H9 (cell line): Measurements from ENCODE around the gene PRDM4. TPM values are rescaled to one million over a fixed set of nuclear protein-coding genes. Genes with fewer than 3 reads are reported as not detected.

Source experiments
- DNase-seq: peaks from one replicate; pipeline ENCODE4 v3.0.0-alpha.2; 2017
- H2AFZ ChIP-seq: one replicate; pipeline ENCODE4 v1.6.1; 2013; ENCODE audit warnings: mild to moderate bottlenecking, low read length, control low read depth, moderate library complexity
- H2AK5ac ChIP-seq: 2 replicates; pipeline ENCODE4 v1.6.1; 2013; ENCODE audit warnings: low read length, control low read depth, mixed read lengths; ENCODE audit not compliant: insufficient read length
- H2BK120ac ChIP-seq: one replicate; pipeline ENCODE4 v1.6.1; 2013; ENCODE audit warnings: low read depth, mild to moderate bottlenecking, low read length, control low read depth, inconsistent platforms; ENCODE audit not compliant: poor library complexity, severe bottlenecking
- H2BK12ac ChIP-seq: 2 replicates; pipeline ENCODE4 v1.6.1; 2013; ENCODE audit warnings: low read length, control low read depth, mixed read lengths, low read depth; ENCODE audit not compliant: insufficient read length
- H2BK15ac ChIP-seq: 2 replicates; pipeline ENCODE4 v1.6.1; 2013; ENCODE audit warnings: low read depth, low read length, control low read depth
- H2BK20ac ChIP-seq: one replicate; pipeline ENCODE4 v1.6.1; 2013; ENCODE audit warnings: low read depth, mild to moderate bottlenecking, low read length, control low read depth, inconsistent platforms; ENCODE audit not compliant: poor library complexity, severe bottlenecking
- H2BK5ac ChIP-seq: 2 replicates; pipeline ENCODE4 v1.6.1; 2013; ENCODE audit warnings: low read length, control low read depth, mixed read lengths; ENCODE audit not compliant: insufficient read length
- H3K14ac ChIP-seq: 2 replicates; pipeline ENCODE4 v1.6.1; 2013; ENCODE audit warnings: low read length, control low read depth; ENCODE audit not compliant: insufficient read depth
- H3K18ac ChIP-seq: 2 replicates; pipeline ENCODE4 v1.6.1; 2013; ENCODE audit warnings: low read depth, mild to moderate bottlenecking, mixed read lengths, low read length, control low read depth; ENCODE audit not compliant: insufficient read length
- H3K23ac ChIP-seq: 2 replicates; pipeline ENCODE4 v1.6.1; 2013; ENCODE audit warnings: low read length, control low read depth, mixed read lengths, low read depth; ENCODE audit not compliant: insufficient read length
- H3K23me2 ChIP-seq: 2 replicates; pipeline ENCODE4 v1.6.1; 2013; ENCODE audit warnings: low read depth, mild to moderate bottlenecking, mixed read lengths, low read length, control low read depth; ENCODE audit not compliant: insufficient read length, poor library complexity, severe bottlenecking
- H3K27ac ChIP-seq: 2 replicates; pipeline ENCODE4 v1.5.1; 2013; ENCODE audit warnings: low read length, control low read depth, mixed read lengths, low read depth; ENCODE audit not compliant: insufficient read length
- H3K27me3 ChIP-seq: 2 replicates; pipeline ENCODE4 v1.6.1; 2013; ENCODE audit warnings: low read length, control low read depth, inconsistent platforms; ENCODE audit not compliant: insufficient read depth
- H3K4ac ChIP-seq: 2 replicates; pipeline ENCODE4 v1.6.1; 2013; ENCODE audit warnings: low read depth, mild to moderate bottlenecking, control low read depth, inconsistent platforms, low read length, moderate library complexity
- H3K4me1 ChIP-seq: 2 replicates; pipeline ENCODE4 v1.6.1; 2013; ENCODE audit warnings: low read length, control low read depth, inconsistent platforms; ENCODE audit not compliant: insufficient read depth
- H3K4me2 ChIP-seq: 2 replicates; pipeline ENCODE4 v1.6.1; 2013; ENCODE audit warnings: low read length, control low read depth, mixed read lengths; ENCODE audit not compliant: insufficient read length, insufficient read depth
- H3K56ac ChIP-seq: 2 replicates; pipeline ENCODE4 v1.6.1; 2013; ENCODE audit warnings: low read depth, mild to moderate bottlenecking, mixed read lengths, low read length, control low read depth; ENCODE audit not compliant: insufficient read length
- H3K79me1 ChIP-seq: 2 replicates; pipeline ENCODE4 v1.6.1; 2013; ENCODE audit warnings: low read depth, mild to moderate bottlenecking, moderate library complexity, low read length, control low read depth, inconsistent platforms; ENCODE audit not compliant: insufficient read depth, poor library complexity, severe bottlenecking
- H3K79me2 ChIP-seq: 2 replicates; pipeline ENCODE4 v1.6.1; 2013; ENCODE audit warnings: low read length, control low read depth, inconsistent platforms; ENCODE audit not compliant: insufficient read depth
- H3K9ac ChIP-seq: 2 replicates; pipeline ENCODE4 v1.6.1; 2013; ENCODE audit warnings: low read length, control low read depth, mixed read lengths; ENCODE audit not compliant: insufficient read length; ENCODE audit errors: extremely low read depth
- H3K9me3 ChIP-seq: one replicate; pipeline ENCODE4 v1.6.1; 2013; ENCODE audit warnings: low read depth, low read length, inconsistent platforms; ENCODE audit not compliant: control insufficient read depth
- H3T11ph ChIP-seq: one replicate; pipeline ENCODE4 v1.6.1; 2013; ENCODE audit warnings: mild to moderate bottlenecking, low read length, control low read depth, inconsistent platforms
- H4K20me1 ChIP-seq: one replicate; pipeline ENCODE4 v1.6.1; 2013; ENCODE audit not compliant: control insufficient read depth, insufficient read length, insufficient read depth
- H4K5ac ChIP-seq: 2 replicates; pipeline ENCODE4 v1.6.1; 2013; ENCODE audit warnings: low read depth, mild to moderate bottlenecking, mixed read lengths, low read length, control low read depth; ENCODE audit not compliant: insufficient read length
- H4K8ac ChIP-seq: replicated peaks from 2 replicates; pipeline ENCODE4 v1.6.1; 2013; ENCODE audit warnings: low read length, control low read depth, mixed read lengths, low read depth; ENCODE audit not compliant: insufficient read length
- H4K91ac ChIP-seq: 2 replicates; pipeline ENCODE4 v1.6.1; 2013; ENCODE audit warnings: low read depth, mild to moderate bottlenecking, moderate library complexity, mixed read lengths, low read length, control low read depth; ENCODE audit not compliant: insufficient read length
- H3K27ac Mint-ChIP-seq, 3 experiments: 2 replicates in 2 of 3; 3 replicates in 1 of 3; pipeline ENCODE4 v1.8.0; 2020 to 2021; ENCODE audit warnings: mixed read lengths in 3 of 3, mild to moderate bottlenecking in 1 of 3, moderate library complexity in 1 of 3
- H3K27me3 Mint-ChIP-seq: 2 replicates; pipeline ENCODE4 v1.8.0; 2021; ENCODE audit warnings: low read depth, mild to moderate bottlenecking, moderate library complexity, mixed read lengths
- H3K36me3 Mint-ChIP-seq, 3 experiments: 2 replicates in 2 of 3; 3 replicates in 1 of 3; pipeline ENCODE4 v1.8.0; 2020 to 2021; ENCODE audit warnings: low read depth in 3 of 3, mixed read lengths in 3 of 3; ENCODE audit not compliant: insufficient read depth in 1 of 3
- H3K4me1 Mint-ChIP-seq, 2 experiments: 2 replicates each; pipeline ENCODE4 v1.8.0; 2020; ENCODE audit warnings: mixed read lengths in 2 of 2
- H3K4me3 Mint-ChIP-seq, 2 experiments: 2 replicates in 1 of 2; 3 replicates in 1 of 2; pipeline ENCODE4 v1.8.0; 2020 to 2021; ENCODE audit warnings: mild to moderate bottlenecking in 2 of 2, mixed read lengths in 2 of 2, moderate library complexity in 1 of 2
- H3K9me3 Mint-ChIP-seq, 2 experiments: 2 replicates in 1 of 2; 3 replicates in 1 of 2; pipeline ENCODE4 v1.8.0; 2020; ENCODE audit warnings: mild to moderate bottlenecking in 2 of 2, mixed read lengths in 2 of 2, moderate library complexity in 1 of 2
- WGBS: extraction: QIAGEN DNeasy Blood & Tissue Kit; methylation state at CpG from one replicate; pipeline ENCODE4 v1.1.7; 2013; ENCODE audit warnings: missing lambda C conversion rate, low lambda C conversion rate, mixed read lengths; ENCODE audit not compliant: insufficient read length; ENCODE audit errors: extremely low coverage; 5-methylcytosine and 5-hydroxymethylcytosine counted together
- total RNA-seq: library from RNA; stranded (reverse); gene quantifications from 2 replicates; pipeline ENCODE4 v1.2.1, GENCODE V29; 2021
- TF ChIP-seq, protein P1 (sequence below): fragments of 200-600 bp; sonication (generic); conservative IDR thresholded peaks from 3 replicates; pipeline ENCODE4 v1.8.0; 2021; ENCODE audit warnings: antibody characterized with exemption, mild to moderate bottlenecking

The PRDM4 gene
- total RNA-seq, 1 experiment from 2014 or later, result 24.4 TPM

GRCh38 chr12:107776171-107776570 is 15.2 kb upstream of the PRDM4 start:
- H2BK15ac ChIP-seq, result no peak overlapping the region
- H2BK12ac ChIP-seq, result no peak overlapping the region
- H2AK5ac ChIP-seq, result no peak overlapping the region
- Mint-ChIP-seq H3K4me3 (peak overlapping the region; percentile 42 to 73; a peak in 4 of 5 replicates), H3K9me3 (no peaks in the 10 kb centered on the region), H3K36me3 (no peaks in the 10 kb centered on the region), H3K27ac (no peak overlapping the region), H3K4me1 (peaks cover 7 to 13% of the 10 kb centered on the region in 2 experiments), H3K27me3 (peaks cover 90% of the 10 kb centered on the region)
- H4K8ac ChIP-seq, result no peak overlapping the region
- H2BK5ac ChIP-seq, result no peak overlapping the region
- no peak overlapping the region for H3K18ac ChIP-seq
- no peak overlapping the region for H4K91ac ChIP-seq
- H3K9me3 ChIP-seq, result no peaks in the 10 kb centered on the region
- H2AFZ ChIP-seq, result no peak overlapping the region
- H3K27me3 ChIP-seq, result peaks cover 30% of the 10 kb centered on the region
- no peak overlapping the region for H3K56ac ChIP-seq
- H3K14ac ChIP-seq, result no peak overlapping the region
- no peak overlapping the region for H3K9ac ChIP-seq
- H3K4me2 ChIP-seq, result no peak overlapping the region
- H4K5ac ChIP-seq, result no peak overlapping the region
- TF ChIP-seq, protein P1, sequence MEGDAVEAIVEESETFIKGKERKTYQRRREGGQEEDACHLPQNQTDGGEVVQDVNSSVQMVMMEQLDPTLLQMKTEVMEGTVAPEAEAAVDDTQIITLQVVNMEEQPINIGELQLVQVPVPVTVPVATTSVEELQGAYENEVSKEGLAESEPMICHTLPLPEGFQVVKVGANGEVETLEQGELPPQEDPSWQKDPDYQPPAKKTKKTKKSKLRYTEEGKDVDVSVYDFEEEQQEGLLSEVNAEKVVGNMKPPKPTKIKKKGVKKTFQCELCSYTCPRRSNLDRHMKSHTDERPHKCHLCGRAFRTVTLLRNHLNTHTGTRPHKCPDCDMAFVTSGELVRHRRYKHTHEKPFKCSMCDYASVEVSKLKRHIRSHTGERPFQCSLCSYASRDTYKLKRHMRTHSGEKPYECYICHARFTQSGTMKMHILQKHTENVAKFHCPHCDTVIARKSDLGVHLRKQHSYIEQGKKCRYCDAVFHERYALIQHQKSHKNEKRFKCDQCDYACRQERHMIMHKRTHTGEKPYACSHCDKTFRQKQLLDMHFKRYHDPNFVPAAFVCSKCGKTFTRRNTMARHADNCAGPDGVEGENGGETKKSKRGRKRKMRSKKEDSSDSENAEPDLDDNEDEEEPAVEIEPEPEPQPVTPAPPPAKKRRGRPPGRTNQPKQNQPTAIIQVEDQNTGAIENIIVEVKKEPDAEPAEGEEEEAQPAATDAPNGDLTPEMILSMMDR, result no peak
- H3K4me1 ChIP-seq, result no peaks in the 10 kb centered on the region
- H3K27ac ChIP-seq, result no peak overlapping the region
- H3K79me2 ChIP-seq, result no peaks in the 10 kb centered on the region
- H3K79me1 ChIP-seq, result no peaks in the 10 kb centered on the region
- no peaks in the 10 kb centered on the region for H4K20me1 ChIP-seq
- H3K23me2 ChIP-seq, result peaks cover 9% of the 10 kb centered on the region
- H3K4ac ChIP-seq, result no peak overlapping the region
- no peak overlapping the region for H3T11ph ChIP-seq
- DNase-seq, result no peak
- no peak overlapping the region for H3K23ac ChIP-seq
- H2BK120ac ChIP-seq, result no peak overlapping the region
- H2BK20ac ChIP-seq, result no peak overlapping the region
- no CpG with 5 or more reads among the region's 6 CpGs for WGBS
